ENCODE measurements around the gene HMCN2.

DNA sequence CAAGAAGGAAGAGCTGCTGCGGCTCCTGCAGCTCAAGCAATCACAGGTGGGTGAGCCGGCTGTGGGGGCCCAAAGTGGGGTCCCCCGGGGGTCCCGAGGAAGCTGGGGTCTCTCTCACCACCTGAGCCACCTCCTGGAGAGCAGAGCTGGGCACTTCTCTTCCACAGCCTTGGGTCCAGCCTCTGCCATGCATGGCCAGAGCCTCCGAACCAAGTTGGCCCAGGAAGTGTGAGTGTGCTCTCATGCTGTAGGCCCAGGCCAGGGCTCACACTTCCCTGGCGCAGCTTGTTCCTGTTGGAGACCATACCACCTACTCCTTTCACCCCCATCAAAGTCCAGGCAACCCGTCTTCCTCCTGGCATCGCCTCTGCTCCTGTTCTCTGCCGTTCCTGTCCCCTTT, 19.7 kb downstream of the HMCN2 start:
- TF ChIP-seq, protein P1, sequence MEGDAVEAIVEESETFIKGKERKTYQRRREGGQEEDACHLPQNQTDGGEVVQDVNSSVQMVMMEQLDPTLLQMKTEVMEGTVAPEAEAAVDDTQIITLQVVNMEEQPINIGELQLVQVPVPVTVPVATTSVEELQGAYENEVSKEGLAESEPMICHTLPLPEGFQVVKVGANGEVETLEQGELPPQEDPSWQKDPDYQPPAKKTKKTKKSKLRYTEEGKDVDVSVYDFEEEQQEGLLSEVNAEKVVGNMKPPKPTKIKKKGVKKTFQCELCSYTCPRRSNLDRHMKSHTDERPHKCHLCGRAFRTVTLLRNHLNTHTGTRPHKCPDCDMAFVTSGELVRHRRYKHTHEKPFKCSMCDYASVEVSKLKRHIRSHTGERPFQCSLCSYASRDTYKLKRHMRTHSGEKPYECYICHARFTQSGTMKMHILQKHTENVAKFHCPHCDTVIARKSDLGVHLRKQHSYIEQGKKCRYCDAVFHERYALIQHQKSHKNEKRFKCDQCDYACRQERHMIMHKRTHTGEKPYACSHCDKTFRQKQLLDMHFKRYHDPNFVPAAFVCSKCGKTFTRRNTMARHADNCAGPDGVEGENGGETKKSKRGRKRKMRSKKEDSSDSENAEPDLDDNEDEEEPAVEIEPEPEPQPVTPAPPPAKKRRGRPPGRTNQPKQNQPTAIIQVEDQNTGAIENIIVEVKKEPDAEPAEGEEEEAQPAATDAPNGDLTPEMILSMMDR (conservative IDR thresholded peaks at IDR 0.05), result no peak
- no peak for TF ChIP-seq EZH2 (IDR thresholded peaks at IDR 0.05; ENCODE audit: low read depth)
